ENCODE measurements around the gene PRKCE. TPM values are rescaled to one million over a fixed set of nuclear protein-coding genes. Genes with fewer than 3 reads are reported as not detected.

The PRKCE gene
- total RNA-seq, 1 experiment from 2014 or later, result 21.7 TPM

- H3K79me2 ChIP-seq (ENCODE audit: low read depth), result no peaks in the 10 kb centered on the region
These were observed 466.5 kb downstream of the PRKCE start for GRCh38 chr2:46117994-46118393.

GRCh38 chr2:46118656-46119371 lies 467.3 kb downstream of the PRKCE start:
- Histone ChIP-seq H3K36me3 (ENCODE audit: low read depth) (no peaks in the 10 kb centered on the region), H3K79me2 (ENCODE audit: low read depth) (no peaks in the 10 kb centered on the region), H3K9me2 (ENCODE audit: insufficient read depth) (no peaks in the 10 kb centered on the region), H3K27me3 (ENCODE audit: insufficient read depth, low read depth) (no peaks in the 10 kb centered on the region), H3K4me2 (no peak overlapping the region), H2AFZ (no peak overlapping the region), H4K20me1 (ENCODE audit: insufficient read depth) (no peaks in the 10 kb centered on the region), H3K27ac (no peak overlapping the region), H3F3A (ENCODE audit: insufficient read depth, low read depth) (peaks cover 35% of the 10 kb centered on the region), H3K4me1 (replicated peaks; ENCODE audit: insufficient read depth) (peaks cover 63% of the 10 kb centered on the region), H3K9me3 (ENCODE audit: insufficient read depth, low read depth) (no peaks in the 10 kb centered on the region), H3K4me3 (no peak overlapping the region)
- CTCF ChIA-PET, result no interaction called here
- POLR2A ChIA-PET (ENCODE audit: unreplicated experiment), result interaction anchor here (0.7 kb wide), 1 partner anchor 40 kb away, joined by 3 read pairs; no protein-coding TSS in a partner anchor
- intact Hi-C loops (cut with micrococcal nuclease; ENCODE audit: unreplicated experiment), result loop anchor here (2.0 kb wide), 1 partner anchor 60 kb away; no protein-coding TSS in a partner anchor
- no peak for DNase-seq
- no TSS peak for BruUV-seq (replicated peaks)
- no peak for TF ChIP-seq CTCF (conservative IDR thresholded peaks at IDR 0.05)
- TF ChIP-seq EZH2 (IDR thresholded peaks at IDR 0.05; ENCODE audit: low read depth), result no peak

More at GRCh38 chr2:46117994-46118393, 466.5 kb downstream of the PRKCE start:
- no TSS peak for BruUV-seq (replicated peaks)
- intact Hi-C loops (cut with micrococcal nuclease; ENCODE audit: unreplicated experiment), result loop anchor here (2.0 kb wide), 3 partner anchors 47 to 61 kb away; no protein-coding TSS in a partner anchor
- Histone ChIP-seq H3K9me2 (ENCODE audit: insufficient read depth) (no peaks in the 10 kb centered on the region), H3K9me3 (ENCODE audit: insufficient read depth, low read depth) (no peaks in the 10 kb centered on the region), H3F3A (ENCODE audit: insufficient read depth, low read depth) (peaks cover 32% of the 10 kb centered on the region), H3K27ac (peak overlapping the region; percentile 67), H2AFZ (no peak overlapping the region), H3K4me2 (peak overlapping the region; percentile 35), H3K27me3 (ENCODE audit: insufficient read depth, low read depth) (no peaks in the 10 kb centered on the region), H4K20me1 (ENCODE audit: insufficient read depth) (no peaks in the 10 kb centered on the region), H3K4me3 (no peak overlapping the region), H3K4me1 (replicated peaks; ENCODE audit: insufficient read depth) (peaks cover 55% of the 10 kb centered on the region), H3K36me3 (ENCODE audit: low read depth) (no peaks in the 10 kb centered on the region)
- CTCF ChIA-PET, result interaction anchor here (2.1 kb wide), 1 partner anchor 55 kb away, joined by 16 read pairs; no protein-coding TSS in a partner anchor
- no peak for DNase-seq
- POLR2A ChIA-PET (ENCODE audit: unreplicated experiment), result interaction anchor here (0.6 kb wide), 1 partner anchor 11 kb away, joined by 7 read pairs; no protein-coding TSS in a partner anchor
- no peak for TF ChIP-seq CTCF (conservative IDR thresholded peaks at IDR 0.05)
- TF ChIP-seq EZH2 (IDR thresholded peaks at IDR 0.05; ENCODE audit: low read depth), result no peak

GRCh38 chr2:46119453-46119852 lies 468.0 kb downstream of the PRKCE start:
- Histone ChIP-seq H3F3A (ENCODE audit: insufficient read depth, low read depth) (peaks cover 35% of the 10 kb centered on the region), H3K27me3 (ENCODE audit: insufficient read depth, low read depth) (no peaks in the 10 kb centered on the region), H3K9me3 (ENCODE audit: insufficient read depth, low read depth) (no peaks in the 10 kb centered on the region), H3K4me3 (no peak overlapping the region), H3K4me1 (replicated peaks; ENCODE audit: insufficient read depth) (peaks cover 63% of the 10 kb centered on the region), H3K27ac (no peak overlapping the region), H2AFZ (no peak overlapping the region), H3K9me2 (ENCODE audit: insufficient read depth) (no peaks in the 10 kb centered on the region), H3K79me2 (ENCODE audit: low read depth) (no peaks in the 10 kb centered on the region), H4K20me1 (ENCODE audit: insufficient read depth) (no peaks in the 10 kb centered on the region), H3K36me3 (ENCODE audit: low read depth) (no peaks in the 10 kb centered on the region), H3K4me2 (no peak overlapping the region)
- intact Hi-C loops (cut with micrococcal nuclease; ENCODE audit: unreplicated experiment), result loop anchor here (2.0 kb wide), 1 partner anchor 59 kb away; no protein-coding TSS in a partner anchor
- ChIA-PET CTCF (no interaction called here), POLR2A (ENCODE audit: unreplicated experiment) (interaction anchor here (0.7 kb wide), 1 partner anchor 39 kb away, joined by 3 read pairs; no protein-coding TSS in a partner anchor)
- no TSS peak for BruUV-seq (replicated peaks)
- TF ChIP-seq CTCF (conservative IDR thresholded peaks at IDR 0.05) (no peak), EZH2 (IDR thresholded peaks at IDR 0.05; ENCODE audit: low read depth) (no peak)
- DNase-seq, result no peak
